HG03159 (cell line): Measurements from ENCODE around the gene FNDC8.
"Not testable (repeated sequence)": the region's sequence is repeated elsewhere in the genome, so short reads cannot be mapped to it uniquely, and the experiment has no call there.

Source experiments
- ATAC-seq: cut with Tn5 transposase; IDR thresholded peaks from one replicate; pipeline ENCODE4 v1.9.1; 2021; ENCODE audit warnings: mild to moderate bottlenecking, moderate library complexity; ENCODE audit not compliant: unreplicated experiment

FNDC8 gene

DNA sequence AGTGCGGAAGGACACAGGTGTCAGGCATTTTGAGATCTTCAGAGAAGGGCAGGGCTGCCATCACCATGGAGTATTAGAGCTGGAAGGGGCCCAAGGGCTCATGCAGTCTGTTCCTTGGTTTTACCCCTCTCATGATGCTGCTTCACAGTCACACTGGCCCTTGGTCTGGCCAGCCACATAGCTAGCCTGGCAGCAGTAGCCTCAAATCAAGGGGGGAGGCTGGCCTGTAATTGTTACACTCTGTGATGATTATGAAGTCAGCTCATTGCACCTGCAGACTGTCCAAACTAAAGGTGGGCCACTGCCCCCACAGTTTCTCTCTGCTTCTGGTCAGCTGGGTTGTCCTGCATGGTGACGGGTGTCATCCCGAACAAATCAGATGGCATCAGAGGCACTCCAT, at the start of gene FNDC8:
TSS of gene FNDC8 (plus strand) at position 301 of the 400 bp plus-strand sequence. CDS start at position 380, 79 bp downstream.
- ATAC-seq = no peak

DNA sequence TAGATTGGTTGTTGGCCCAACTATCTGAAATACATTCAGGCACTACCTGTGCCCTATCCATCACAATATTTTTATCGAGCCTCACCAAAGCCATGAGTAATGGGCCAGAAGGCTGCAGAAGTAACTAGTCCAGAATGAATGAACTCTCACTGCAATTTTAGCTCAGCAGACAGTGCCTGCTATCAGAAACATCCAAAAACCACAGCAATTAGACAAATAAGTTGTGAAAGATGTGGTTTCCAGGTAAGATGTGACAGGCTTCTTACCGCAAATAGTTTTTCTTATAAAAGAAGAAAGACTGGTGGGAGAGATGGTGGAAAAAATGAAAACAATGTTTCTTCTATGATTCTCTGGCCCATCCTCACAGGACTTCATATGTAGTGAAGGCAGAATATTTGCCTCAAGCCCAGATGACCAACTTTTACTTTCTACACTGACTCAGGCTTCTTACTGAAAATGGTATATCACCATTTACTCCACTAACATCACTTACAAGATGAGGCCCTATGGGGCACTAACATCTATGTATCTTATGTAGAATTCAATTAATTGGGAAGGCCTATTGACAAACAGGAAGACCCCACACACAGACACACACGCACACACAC, 48.1 kb upstream of the FNDC8 start:
- no peak for ATAC-seq

DNA sequence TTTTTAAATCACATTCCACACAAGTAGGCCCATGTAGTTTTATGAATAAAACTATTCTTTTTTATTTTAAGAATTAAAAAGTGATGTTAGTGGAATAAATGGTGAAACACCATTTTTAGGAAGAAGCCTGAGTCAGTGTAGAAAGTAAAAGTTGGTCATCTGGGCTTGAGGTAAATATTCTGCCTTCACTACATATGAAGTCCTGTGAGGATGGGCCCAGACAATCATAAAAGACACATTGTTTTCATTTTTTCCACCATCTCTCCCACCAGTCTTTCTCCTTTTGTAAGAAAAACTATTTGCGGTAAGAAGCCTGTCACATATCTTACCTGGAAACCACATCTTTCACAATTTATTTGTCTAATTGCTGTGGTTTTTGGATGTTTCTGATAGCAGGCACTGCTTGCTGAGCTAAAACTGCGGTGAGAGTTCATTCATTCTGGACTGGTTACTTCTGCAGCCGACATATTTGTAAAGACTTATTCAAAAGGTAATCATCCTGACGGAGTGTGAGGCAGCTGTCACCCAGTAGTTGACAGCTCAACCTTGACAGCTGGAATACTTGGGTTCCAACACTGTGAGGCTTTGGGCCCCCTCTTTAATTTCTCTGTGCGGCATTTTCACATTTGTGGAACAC, 47.3 kb upstream of the FNDC8 start:
- ATAC-seq = no peak

DNA sequence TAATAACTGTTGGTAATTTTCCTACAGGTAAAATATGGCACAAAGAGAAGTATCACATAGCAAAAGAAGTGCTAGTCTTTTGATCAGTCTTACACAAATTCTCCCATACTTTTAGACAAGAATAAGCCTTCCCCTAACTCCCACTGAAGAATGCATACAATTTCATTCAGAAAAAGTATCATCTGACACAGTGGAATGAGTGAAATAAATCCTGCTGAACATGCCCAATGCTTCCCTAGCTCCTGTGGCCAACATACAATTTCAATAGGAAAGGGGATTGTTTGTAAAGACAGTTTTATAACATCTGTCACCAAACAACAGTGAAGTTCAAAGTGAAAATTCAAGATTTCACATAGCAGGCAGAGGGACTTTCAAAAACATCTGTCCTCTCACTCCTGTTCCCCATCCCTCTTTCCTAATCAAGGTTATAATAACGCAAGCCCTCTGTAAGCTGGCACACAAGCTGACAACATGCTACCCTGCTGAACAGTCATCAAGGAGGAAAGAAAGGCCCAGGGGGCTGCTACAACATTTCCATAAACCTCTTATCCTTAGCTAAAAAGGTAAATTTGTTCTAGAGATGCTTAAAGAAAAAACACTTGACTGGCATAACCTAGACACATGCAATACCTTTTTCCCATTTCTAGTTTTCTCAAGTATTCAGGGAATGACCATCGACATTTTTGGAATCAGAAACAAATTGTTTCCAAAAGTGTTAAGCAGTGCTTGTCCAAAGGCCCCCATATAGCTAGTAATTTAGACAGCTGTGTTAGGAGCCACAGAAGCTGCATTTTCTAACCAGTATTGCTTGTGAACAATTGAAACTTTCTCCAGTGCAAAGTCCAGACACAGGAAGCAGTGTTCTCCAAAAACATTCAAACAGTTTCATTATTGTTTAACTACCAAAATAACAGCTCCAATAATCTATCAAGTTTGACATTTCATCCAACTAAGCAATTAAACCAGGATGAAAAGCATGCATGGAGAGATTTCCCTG, 46.4 kb upstream of the FNDC8 start:
- ATAC-seq = no peak

DNA sequence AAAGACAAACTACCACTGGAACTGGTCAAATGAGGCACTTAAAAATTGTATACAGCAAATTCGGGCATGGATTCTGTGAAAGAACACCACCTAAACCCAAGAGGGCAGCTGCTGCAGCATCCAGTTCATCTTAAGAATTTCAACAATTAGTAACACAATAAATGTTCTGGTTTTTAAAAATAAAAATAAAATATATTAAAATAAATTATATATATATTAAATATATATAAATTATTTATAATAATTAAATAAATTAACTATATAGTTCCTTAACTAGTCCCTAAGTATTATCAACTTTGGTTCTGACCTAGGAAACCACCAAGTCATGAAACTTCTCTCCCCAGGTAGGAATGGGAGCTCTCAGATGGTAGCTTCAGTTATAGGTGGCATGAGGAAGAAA, 44.5 kb upstream of the FNDC8 start:
- no peak for ATAC-seq

DNA sequence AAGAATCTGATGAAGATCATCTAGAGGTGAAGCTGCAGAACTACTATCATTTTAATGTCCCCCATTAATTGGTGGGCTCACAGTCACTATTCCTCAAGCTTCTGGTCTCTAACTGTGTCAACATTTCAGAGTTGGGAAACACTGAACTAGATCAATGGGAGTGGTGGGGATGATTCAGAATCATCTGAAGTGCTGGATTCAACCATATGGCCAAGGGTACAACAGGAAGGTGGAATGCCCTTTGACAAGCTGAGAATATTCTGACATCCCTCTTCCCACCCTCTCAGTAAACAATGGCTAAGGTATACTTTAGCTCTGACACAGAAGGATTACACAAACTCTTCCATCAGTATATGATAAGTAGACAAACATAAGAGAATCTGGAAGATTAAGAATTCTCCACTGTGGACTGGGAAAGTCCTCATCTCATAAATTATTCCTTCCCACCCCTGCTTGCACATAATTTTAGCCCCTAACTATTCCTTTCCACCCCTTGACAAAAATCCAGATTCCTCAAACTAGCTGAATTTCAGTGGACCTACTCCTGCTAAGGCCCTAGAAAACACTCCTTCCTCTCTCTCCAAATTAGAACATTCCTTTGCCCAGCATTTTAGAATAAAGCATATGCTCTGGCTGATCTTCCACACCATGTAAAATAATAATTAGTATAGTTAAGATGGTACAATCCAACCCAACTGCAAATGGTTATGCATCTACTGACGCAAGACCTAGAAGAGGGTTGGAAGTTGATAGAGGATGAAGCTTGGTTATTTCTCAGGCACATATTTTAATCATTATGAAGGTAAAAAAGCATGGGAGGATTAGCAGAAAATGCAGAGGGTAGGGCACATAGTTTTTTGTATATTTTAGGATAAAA, 41.6 kb upstream of the FNDC8 start:
- ATAC-seq = no peak

DNA sequence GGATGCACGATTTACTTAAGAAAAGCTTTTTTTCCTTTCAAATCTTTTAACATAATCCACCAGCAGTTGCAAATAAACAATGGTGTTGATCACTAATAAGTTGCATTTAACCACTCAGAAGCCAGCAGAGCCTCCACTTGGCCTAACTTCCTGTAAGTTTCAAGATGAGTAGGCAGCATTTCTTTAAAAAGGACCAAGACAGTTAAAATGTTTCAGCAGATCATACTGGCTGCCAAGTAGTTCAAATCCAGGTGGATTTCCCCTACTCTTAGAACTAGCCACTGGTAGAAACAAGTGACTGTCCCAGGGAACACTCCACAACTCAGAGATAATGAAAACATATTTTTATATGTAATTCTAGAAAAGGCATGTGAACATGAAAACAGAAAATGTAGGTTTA, 40.9 kb upstream of the FNDC8 start:
- no peak for ATAC-seq

DNA sequence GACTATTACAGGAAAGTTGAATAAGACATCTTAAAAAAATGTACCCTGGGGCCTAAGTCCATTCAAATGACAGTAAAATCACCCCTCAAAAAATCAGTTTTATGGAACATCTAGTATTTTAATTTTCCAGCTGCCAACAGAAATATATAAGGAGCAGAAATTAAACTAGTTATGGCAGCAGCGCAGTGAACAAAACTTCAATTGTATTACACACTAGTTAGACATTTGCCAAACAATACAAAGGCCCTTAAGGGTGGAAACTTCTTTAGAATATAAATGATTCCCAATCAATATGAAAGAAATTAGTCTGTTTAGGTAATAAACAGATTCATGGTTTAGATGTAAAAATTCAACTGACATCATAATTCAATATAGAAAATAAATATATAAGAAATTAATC, 39.8 kb upstream of the FNDC8 start:
- ATAC-seq = no peak

DNA sequence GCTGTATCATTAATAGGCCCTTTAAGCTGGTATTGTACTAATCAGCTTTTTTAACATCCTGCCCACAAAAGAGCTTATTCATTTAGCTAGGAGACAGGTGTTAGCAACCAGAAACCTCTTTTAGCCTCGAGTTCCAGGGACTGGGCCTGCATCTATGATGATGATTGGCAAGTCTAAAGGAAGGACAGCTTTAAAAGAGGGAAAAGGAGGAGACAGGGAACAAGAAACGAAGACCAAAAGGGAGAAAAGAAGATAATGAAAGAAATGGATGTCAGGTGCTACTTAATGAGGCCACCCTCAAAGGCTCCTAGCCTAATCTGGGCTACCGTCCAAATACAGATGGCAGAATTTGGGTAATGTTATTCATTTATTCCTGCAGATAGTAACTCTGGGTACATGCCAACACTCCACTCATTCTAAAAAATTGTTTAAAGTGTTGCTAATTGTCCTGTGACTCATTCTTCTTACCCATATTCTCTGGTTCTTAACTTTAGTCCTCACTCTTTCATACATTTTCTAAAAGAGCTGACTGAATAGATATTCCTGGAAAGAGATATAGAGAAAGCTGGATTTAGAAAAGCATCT, 39.2 kb upstream of the FNDC8 start:
- ATAC-seq = no peak

DNA sequence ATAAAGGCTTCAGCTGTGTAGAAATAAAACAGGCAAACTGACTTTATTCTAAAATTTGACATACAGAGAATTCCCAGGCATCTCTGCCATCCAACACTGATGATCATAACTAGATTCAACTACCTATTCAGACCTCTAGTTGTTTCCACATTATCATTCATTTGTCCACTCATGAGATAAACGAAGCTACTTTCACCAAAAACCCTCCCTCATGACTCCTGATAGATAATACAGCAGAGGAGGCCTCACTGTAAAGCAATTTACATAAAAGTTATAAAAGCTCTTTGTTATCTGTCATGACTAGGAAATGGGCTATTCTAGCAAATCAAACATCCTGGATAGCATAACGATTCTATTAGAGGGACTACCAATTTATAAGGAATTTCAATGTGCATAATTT, 38.3 kb upstream of the FNDC8 start:
- no peak for ATAC-seq

DNA sequence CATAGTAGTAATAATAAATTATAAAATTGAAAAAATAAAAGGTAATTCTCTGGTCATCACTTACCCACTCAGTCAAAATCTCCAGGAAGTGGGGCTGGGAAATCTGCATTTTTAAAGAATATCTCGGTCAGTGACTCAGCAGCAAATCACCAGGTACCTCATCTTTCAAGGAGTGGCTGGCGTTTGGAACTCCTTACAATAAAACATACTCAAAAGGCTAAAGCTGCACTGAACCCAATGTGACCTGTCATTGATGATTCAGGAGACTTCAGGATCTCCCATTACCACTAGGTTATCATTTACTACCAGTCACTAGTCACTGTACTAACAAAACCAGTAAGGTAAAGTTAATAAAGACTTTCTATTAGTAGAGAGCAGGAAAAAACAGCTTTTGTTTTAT, 36.4 kb upstream of the FNDC8 start:
- ATAC-seq = no peak

DNA sequence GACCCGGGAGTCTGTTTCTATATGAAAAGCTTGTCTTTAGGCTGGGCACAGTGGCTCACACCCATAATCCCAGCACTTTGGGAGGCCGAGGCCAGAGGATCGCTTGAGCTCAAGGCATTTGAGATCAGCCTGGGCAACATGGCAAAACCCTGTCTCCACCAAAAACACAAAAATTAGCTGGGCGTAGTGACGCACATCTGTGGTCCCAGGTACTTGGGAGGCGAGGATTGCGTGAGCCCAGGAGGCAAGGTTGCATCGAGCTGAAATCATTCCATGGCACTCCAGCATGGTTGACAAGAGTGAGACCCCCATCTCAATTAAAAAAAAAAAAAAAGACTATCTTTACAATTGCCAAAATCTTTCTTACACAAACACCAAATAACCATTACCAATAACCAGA, 35.3 kb upstream of the FNDC8 start:
- no peak for ATAC-seq

DNA sequence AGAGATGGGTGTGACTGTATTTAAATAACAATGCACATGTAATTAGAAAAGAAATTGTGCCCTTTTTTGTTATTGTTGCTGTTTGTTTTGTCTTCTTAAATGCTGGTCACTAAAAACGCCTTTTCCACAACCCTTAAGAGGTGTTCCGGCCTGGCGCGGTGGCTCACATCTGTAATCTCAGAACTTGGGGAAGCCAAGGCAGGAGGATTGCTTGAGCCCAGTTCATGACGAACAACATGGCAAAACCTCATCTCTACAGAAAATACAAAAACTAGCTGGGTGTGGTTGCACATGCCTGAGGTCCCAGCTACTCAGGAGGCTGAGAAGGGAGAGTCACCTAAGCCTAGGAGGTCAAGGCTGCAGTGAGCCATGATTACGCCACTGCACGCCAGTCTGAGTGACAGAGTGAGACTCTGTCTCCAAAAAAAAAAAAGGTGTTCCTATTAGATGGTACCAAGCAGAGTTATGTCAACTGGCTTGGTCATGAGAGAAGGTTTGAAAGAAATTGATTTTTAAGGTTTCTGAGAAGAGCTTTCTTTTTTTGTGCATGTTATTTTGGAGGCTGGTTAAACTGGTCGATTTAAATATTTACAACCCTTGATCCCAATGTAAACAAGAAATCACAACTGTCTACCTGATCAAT, 34.4 kb upstream of the FNDC8 start:
- ATAC-seq = no peak

DNA sequence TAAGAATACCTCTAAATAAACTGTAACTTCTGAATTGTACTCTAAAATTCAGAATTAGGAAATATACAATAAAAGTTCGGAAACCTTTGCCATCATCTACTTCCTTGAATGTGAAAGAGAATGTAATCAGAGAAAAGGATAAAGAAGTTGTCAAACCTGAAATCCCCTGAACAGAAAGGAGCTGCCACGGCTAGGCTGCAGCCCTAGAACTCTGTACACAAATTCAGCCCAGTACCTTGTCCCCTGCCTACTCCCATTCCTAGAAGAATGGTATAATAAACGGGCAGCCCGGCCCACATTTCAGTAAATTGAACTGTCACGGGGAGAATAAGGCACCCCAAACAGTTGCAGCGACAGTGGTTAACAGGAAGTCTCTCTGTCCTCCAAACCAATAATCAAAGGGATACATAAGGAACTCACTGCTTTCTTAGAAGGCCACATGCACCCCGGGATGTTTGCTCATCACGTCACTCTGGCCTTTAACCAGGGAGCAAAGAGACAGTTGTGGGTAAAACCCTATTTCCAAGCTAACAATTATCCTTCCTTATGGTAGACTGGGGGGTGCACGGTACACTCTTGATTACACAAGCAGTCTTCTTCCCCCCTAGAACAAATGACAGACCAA, 33.6 kb upstream of the FNDC8 start:
- no peak for ATAC-seq

DNA sequence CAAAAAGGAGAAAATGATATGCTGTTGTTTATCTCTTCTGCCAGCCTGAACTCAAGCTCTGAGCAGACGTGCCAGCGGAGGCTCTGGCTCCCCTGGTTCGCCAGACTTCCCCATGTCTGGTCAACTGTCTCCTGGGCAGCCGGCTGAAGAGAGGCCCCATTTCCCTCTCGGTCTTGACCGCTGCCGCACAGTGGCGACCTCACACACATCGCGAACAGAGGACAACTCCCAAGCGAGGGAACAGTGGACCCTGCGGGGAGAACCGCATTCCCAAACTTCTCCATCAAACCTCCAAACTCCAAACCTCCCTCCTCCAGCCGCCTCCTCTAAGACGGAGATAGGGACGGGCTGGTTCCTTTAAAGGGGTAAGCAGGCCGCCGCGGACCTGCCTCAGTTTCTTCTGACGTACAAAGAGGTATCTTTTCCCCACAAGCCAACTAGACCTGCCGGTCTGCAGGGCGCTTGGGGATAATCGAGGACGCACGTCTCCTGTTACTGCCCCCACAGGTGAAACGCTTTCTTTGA, 33.0 kb upstream of the FNDC8 start:
- no peak for ATAC-seq

DNA sequence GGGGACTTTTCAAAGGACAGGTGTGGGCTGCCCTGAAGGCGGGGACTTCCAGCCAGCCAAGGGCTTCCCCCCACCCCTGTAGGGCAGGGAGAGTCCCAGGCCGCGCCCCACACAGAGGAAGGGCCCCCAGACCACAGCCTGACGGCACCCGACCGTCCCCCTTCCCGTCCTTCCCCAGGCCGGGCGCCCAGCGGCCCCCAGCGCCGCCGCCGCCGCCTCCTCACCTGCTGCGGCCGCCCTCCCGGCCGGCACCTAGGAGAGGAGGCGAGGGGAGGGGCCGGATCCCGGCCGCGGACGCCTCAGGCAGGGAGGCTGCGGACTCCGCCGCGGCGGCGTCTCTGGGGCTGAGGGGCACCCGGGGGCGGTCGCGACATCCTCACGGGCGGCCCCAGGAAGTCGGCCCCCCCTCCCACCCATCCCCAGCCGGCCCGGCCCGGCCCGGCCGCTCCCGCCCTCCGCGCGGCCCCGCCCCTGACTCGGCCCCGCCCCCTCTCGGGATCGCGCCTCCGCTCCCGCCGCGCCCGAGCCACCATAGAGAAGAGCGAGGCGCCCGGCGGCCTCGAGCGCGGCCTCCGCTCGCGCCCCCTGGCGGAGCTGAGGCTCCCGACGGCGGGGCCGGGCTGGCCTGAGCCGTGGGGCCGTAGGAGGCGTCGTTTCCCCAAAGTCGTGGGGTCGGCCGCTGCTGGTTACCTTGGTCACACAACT, 32.4 kb upstream of the FNDC8 start:
- ATAC-seq = peak; percentile 77

DNA sequence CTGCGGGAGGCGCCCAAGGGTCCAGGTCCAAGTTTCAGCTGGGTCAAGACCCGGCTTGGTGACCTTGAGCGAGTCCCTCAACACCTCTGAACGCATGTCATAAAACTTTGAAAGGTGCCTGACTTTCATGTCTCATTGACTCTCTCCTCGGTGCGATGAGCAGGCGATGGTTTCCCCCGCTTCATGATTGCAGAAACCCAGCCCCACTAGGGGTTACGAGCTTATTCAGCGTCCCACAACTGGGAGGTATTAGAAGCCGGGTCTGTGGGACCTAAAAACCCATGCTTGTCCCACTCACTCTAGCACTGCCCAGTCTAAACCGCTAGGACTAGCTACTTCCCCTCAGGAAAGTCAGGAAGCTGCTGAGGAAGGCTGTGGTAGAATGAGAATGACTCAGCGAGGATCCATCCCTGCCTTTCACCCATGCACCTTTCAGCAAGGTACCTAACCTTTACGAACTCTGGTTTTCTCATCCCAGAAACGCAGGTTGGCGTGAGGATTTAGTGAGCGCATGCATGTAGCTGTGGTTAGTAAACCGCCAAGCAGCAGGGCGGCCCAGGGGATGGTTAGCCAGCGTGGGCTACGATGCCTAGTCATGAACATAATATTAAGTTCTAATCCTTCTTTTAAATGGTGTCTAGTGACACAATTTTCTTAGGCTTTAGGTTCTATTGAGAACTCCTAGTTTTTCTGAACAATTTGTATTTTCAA, 31.7 kb upstream of the FNDC8 start:
- no peak for ATAC-seq

DNA sequence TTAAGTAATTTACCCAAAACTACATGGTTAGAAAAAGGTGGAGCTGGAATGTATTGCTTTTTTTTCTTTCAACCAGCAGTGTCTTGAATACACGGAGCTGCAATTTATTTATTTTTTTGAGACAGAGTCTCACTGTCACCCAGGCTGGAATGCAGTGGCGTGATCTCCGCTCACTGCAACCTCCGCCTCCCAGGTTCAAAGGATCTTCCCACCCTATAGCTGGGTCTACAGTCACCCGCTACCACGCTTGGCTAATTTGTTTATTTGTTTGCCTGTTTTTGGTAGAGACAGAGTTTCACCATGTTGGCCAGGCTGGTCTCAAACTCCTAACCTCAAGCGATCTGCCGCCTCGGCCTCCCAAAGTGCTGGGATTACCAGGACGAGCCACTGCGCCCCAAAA, 30.7 kb upstream of the FNDC8 start:
- ATAC-seq = not testable (repeated sequence)
